ENCODE measurements around the gene LSR. TPM values are rescaled to one million over a fixed set of nuclear protein-coding genes. Genes with fewer than 3 reads are reported as not detected.

Gene LSR
- total RNA-seq, 2 donors from 2014 or later = 7.6 to 9.3 TPM

- TF ChIP-seq CTCF (IDR thresholded peaks at IDR 0.05) = no peak
- H3K9me3 ChIP-seq = no peaks in the 10 kb centered on the region
- no peaks in the 10 kb centered on the region for H3K4me1 ChIP-seq (ENCODE audit: control insufficient read depth in 1 of 2, low read depth in 2 of 2)
- ATAC-seq (ENCODE audit: insufficient number of reproducible peaks, low FRiP score, low read depth) = no peak
- no peak overlapping the region for H3K4me3 ChIP-seq
- no peaks in the 10 kb centered on the region for H3K27me3 ChIP-seq (replicated peaks; ENCODE audit: insufficient read depth)
- DNase-seq (ENCODE audit: low spot score) = no peak
- H3K36me3 ChIP-seq = no peaks in the 10 kb centered on the region
- H3K27ac ChIP-seq = no peak overlapping the region
Observed at GRCh38 chr19:35299523-35300338, 50.9 kb downstream of the LSR start.

- Histone ChIP-seq H3K27me3 (replicated peaks; ENCODE audit: insufficient read depth) (no peaks in the 10 kb centered on the region), H3K36me3 (no peaks in the 10 kb centered on the region), H3K4me1 (ENCODE audit: control insufficient read depth in 1 of 2, low read depth in 2 of 2) (no peaks in the 10 kb centered on the region), H3K4me3 (no peak overlapping the region), H3K9me3 (no peaks in the 10 kb centered on the region), H3K27ac (no peak overlapping the region)
- DNase-seq (ENCODE audit: low spot score) (no peak), ATAC-seq (ENCODE audit: insufficient number of reproducible peaks, low FRiP score, low read depth) (no peak)
- no peak for TF ChIP-seq CTCF (IDR thresholded peaks at IDR 0.05)
Observed at GRCh38 chr19:35300339-35300649, 51.5 kb downstream of the LSR start.

- no peak for ATAC-seq (ENCODE audit: insufficient number of reproducible peaks, low FRiP score, low read depth)
- no peaks in the 10 kb centered on the region for H3K27me3 ChIP-seq (replicated peaks; ENCODE audit: insufficient read depth)
- no peak for DNase-seq (ENCODE audit: low spot score)
- no peak overlapping the region for H3K4me3 ChIP-seq
- H3K27ac ChIP-seq = no peak overlapping the region
- H3K9me3 ChIP-seq = no peaks in the 10 kb centered on the region
- no peaks in the 10 kb centered on the region for H3K36me3 ChIP-seq
- no peak for TF ChIP-seq CTCF (IDR thresholded peaks at IDR 0.05)
- no peaks in the 10 kb centered on the region for H3K4me1 ChIP-seq (ENCODE audit: control insufficient read depth in 1 of 2, low read depth in 2 of 2)
Observed at GRCh38 chr19:35301961-35302360, 53.2 kb downstream of the LSR start.

- H3K4me1 ChIP-seq (ENCODE audit: control insufficient read depth in 1 of 2, low read depth in 2 of 2) = no peaks in the 10 kb centered on the region
- H3K9me3 ChIP-seq = no peaks in the 10 kb centered on the region
- no peaks in the 10 kb centered on the region for H3K36me3 ChIP-seq
- no peak overlapping the region for H3K27ac ChIP-seq
- no peak overlapping the region for H3K4me3 ChIP-seq
- no peaks in the 10 kb centered on the region for H3K27me3 ChIP-seq (replicated peaks; ENCODE audit: insufficient read depth)
- no peak for TF ChIP-seq CTCF (IDR thresholded peaks at IDR 0.05)
- ATAC-seq (ENCODE audit: insufficient number of reproducible peaks, low FRiP score, low read depth) (no peak), DNase-seq (ENCODE audit: low spot score) (no peak)
Observed at GRCh38 chr19:35302446-35302845, 53.6 kb downstream of the LSR start.

GRCh38 chr19:35303357-35303915, 54.6 kb downstream of the LSR start:
- no peaks in the 10 kb centered on the region for H3K9me3 ChIP-seq
- H3K27me3 ChIP-seq (replicated peaks; ENCODE audit: insufficient read depth) = no peaks in the 10 kb centered on the region
- DNase-seq (ENCODE audit: low spot score) (no peak), ATAC-seq (ENCODE audit: insufficient number of reproducible peaks, low FRiP score, low read depth) (no peak)
- no peak for TF ChIP-seq CTCF (IDR thresholded peaks at IDR 0.05)
- no peak overlapping the region for H3K27ac ChIP-seq
- no peak overlapping the region for H3K4me3 ChIP-seq
- H3K4me1 ChIP-seq (ENCODE audit: control insufficient read depth in 1 of 2, low read depth in 2 of 2) = no peaks in the 10 kb centered on the region
- no peaks in the 10 kb centered on the region for H3K36me3 ChIP-seq
